Muscle of arm (tissue), 14 donors: ENCODE data around the gene C22orf23. TPM values are rescaled to one million over a fixed set of nuclear protein-coding genes. Genes with fewer than 3 reads are reported as not detected.

ENCODE experiments used
- DNase-seq: peaks from one replicate; pipeline ENCODE4 v3.0.0-alpha.2; 2013
- long read RNA-seq, 11 donors: transcript quantifications; one replicate each; lab custom pipeline, GENCODE V29; 2026
- polyA plus RNA-seq, 12 donors: library from polyadenylated mRNA; unstranded; fragments of 120-200 nt; gene quantifications; one replicate each; pipeline ENCODE4 v1.2.1, GENCODE V29; 2013; ENCODE audit not compliant: insufficient read length in 12 of 12

Gene C22orf23
- polyA plus RNA-seq = 10 to 100 TPM in 1 of 12 donors, 1 to 10 TPM in 9, not detected in 2; 6.0 to 10.7 (median 9.1) TPM
- long read RNA-seq, donor 1, partial matches to known transcripts = 11 of 11 reads
- long read RNA-seq, donor 1, other reads (novel, unspliced or antisense) = 0 of 11 reads
- long read RNA-seq, donor 2, partial matches to known transcripts = 40 of 40 reads
- long read RNA-seq, donor 2, other reads (novel, unspliced or antisense) = 0 of 40 reads
- long read RNA-seq, donor 3, partial matches to known transcripts = 13 of 13 reads
- long read RNA-seq, donor 3, other reads (novel, unspliced or antisense) = 0 of 13 reads
- long read RNA-seq, donor 4 = 0 reads
- long read RNA-seq, donor 5 = 0 reads
- long read RNA-seq, donor 6 = 0 reads
- long read RNA-seq, donor 7 = 0 reads
- long read RNA-seq, donor 8 = 0 reads
- long read RNA-seq, donor 9, partial matches to known transcripts = 45 of 135 reads
- long read RNA-seq, donor 9, other reads (novel, unspliced or antisense) = 90 of 135 reads
- long read RNA-seq, donor 10 = 0 reads
- long read RNA-seq, donor 11 = 0 reads

DNA sequence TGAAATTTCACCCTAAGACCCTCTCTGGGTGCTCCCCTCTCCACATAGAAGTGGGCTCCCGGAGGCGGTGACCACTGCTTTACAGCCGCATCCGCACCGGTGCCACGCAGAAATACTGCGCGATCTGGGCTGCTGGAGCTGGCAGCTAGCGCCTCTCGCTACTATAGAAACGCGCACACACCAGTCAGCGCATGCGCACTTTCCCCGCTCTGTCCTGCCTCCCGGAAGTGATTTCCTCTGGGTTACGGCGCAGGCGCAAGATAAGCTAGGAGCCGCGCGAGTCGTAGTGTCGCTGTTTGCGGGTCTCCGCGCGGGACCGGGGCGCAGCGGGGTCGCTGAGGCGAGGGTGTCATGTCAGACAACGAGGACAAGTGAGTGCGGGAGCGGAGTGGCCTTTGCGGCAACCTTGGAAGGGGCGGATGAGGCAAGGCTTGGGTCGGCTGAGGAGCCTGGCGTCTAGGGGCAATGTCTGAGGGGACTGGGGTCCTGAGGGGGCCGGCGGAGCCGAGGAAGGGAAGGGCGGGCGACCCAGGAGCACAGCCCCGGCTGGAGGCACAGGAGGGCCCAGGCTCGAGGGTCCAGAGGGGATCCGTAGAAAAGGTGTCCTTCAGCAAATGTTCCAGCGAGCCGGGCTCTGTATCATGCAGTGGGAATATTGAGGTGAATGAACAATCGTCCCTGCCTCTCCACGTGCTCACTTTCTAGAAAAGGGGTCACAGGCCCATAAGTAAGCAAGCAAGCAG, at the start of gene C22orf23, which contains the start of gene POLR2F:
Gene C22orf23, minus strand, starts transcription at position 165 of the 743 bp plus-strand sequence. CDS start 452 bp downstream, outside the sequence.
Gene POLR2F, plus strand, starts transcription at position 263 of the 743 bp plus-strand sequence. Its CDS starts 89 bp downstream, at position 352.
- DNase-seq = peak; percentile 97

DNA sequence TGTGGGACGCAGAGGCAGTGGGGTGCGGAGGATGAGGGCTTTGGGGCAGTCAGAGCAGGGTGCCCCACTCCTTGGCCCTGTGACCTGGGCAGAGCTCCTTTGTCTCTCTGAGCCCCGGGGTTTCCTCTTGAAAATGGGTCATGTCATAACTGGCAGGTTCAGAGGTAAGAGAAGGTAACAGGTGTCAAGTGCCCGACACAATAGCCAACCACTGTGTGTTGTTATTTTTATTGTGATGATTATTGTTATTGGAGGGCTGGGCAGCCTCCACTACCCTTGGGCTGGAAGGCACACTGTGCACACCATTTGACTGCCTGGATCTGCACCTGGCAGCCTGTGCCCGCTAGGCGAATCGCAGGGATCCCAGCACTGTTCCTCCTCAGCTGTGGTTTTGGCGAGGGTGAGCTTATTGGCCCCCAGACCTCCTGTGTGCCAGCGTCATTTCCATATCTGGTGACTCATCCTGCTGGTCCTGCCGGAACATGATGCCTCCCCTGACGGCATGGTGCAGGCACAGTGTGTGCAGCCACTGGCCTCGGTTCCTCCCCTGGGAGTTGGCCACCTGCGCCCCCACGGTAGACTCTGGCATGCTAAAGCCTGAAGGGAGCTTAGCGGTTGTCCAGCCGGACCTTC, 46.4 kb upstream of the C22orf23 start:
- DNase-seq = no peak

DNA sequence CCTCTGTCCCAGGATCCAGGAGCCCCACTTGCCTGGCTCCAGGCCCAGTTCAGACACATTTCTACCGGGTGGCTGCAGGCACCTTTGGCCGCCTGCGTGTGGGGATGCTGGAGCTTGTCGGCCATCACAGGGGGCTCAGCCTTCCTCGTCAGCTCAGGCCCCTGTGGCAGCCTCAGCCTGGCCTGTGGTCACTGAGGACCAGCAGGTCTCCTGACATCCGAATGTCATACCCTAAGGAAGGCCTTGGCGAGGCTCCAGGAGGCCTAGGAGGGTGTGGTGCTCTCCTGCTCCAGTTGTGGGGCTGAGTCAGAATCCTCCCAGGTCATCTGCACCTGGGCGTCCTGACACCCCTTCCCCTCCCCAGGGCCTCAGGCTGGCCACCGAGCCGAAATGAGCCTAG, 45.8 kb upstream of the C22orf23 start:
- DNase-seq = no peak

DNA sequence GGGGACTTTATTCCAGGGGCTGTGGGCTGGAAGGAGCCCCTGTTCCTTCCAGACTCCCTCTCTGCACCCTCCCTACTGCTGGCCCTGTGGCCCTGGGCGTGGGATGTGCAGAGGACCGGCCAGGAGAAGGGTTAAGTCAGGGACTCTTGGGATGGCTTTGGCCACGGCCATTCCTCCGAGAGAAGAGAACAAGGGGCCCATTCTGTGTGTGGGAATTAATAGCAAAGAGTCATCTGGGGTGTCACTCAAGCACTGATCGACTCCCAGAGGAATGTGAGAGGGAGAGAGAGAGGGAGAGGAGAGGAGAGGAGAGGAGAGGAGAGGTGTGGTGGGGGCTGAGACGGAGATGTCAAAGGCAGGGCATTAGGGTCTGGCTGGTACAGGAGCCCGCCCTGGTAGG, 45.1 kb upstream of the C22orf23 start:
- DNase-seq = no peak

DNA sequence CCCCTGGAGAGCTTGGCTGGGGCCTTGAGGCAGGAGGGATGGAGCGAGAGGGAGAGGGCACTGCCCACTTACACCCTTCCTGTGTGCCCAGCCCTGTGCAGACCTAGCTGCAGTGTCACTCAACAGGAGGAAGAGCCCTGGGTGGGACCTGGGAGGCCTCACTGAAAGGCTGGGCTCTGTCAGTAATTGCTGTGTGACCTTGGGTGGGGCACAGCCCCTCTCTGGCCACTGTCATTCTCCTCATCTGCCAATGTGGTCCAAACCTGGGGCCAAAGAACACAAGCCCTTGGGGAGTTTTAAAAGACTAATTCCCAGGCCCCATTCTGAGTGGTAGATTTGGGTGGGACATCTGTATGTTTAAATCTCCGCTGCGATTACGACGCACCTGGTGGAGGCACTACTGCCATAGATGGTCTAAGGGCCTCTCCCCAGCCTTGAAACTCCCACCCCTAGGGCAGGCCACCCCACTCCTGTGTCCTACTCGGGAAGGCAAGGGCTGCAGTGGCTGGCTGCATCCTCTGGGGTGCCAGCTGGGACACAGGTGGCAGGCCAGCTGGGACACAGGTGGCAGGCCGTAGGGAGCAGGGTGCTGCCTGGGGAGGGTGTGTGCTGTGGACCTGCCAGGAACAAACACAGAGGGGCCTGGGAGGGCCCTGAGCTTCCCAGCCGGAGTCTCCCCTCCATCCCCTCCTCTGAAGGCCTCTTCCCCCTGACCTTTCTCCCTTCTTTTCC, 43.3 kb upstream of the C22orf23 start:
- DNase-seq = no peak

DNA sequence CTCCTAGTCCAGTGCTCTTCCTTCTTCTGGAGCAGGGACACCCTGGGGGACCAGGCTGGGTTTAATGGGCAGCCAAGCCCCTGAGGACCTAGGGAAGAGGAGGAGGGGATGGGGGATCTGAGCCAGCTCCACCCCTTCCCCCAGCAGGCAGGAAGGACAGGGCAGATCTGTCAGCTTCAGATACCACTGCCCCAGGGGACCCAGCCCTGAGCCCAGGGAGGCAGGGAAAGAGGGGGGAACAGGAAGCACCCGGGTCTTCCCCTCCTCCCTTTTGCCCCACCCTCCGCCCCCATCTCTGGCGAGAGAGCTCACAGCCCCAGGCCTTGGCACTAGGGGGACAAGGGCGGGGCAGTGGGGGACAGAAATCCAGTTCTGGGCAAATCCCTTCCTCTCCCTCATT, 42.7 kb upstream of the C22orf23 start:
- DNase-seq = no peak

DNA sequence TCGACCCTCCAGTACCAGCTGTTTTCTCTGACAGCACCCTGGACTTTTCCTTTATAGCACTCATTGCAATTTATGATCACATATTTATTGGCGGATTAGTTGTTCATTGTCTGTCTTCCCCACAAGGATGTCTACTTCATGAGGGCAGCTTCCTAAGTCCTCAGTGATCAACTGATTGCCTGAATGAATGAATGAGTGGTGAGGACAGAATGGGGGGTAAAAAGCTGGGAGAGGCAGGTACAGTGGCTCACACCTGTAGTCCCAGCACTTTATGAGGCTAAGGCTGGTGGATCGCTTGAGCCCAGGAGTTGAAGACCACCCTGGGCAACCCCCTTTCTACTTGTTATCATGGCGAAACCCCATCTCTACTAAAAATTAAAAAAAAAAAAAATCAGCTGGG, 42.1 kb upstream of the C22orf23 start:
- DNase-seq = no peak

DNA sequence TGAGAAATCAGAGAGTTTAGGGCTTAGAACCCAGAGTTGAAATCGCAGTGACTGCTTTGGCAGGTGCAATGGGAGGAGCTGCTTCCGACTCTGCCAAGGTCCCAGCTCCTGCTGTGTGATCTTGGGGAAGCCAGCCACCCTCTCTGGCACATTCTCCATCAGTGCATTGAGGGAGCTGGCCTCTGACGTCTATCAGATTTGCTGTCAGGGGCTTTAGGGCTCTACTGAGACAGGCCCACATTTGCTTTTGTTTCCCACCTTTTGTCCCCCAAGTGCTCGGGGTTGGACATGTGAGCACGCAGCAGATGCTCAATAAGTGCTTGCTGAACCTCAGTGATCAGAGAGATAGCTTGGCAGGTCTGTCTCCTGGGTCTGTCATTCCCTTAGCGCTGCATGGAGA, 41.6 kb upstream of the C22orf23 start:
- DNase-seq = no peak

DNA sequence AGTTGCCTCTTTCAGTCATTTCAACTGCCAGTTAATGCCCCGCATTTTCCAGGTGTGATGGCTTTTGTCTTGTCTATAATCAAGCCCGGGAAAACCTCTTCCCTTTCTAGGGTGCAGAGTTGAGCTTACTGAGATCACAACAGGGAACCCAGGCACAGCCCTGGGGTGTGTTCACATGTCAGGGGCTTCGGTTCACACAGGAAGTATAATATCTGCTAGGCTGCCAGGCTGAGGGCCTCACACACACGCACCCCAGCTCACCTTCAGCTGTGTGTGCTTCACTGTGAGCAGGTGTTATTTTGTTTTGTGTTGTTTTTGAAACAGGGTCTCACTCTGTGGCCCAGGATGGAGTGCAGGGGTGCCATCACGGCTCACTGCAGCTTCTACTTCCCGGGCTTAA, 40.6 kb upstream of the C22orf23 start:
- DNase-seq = no peak

DNA sequence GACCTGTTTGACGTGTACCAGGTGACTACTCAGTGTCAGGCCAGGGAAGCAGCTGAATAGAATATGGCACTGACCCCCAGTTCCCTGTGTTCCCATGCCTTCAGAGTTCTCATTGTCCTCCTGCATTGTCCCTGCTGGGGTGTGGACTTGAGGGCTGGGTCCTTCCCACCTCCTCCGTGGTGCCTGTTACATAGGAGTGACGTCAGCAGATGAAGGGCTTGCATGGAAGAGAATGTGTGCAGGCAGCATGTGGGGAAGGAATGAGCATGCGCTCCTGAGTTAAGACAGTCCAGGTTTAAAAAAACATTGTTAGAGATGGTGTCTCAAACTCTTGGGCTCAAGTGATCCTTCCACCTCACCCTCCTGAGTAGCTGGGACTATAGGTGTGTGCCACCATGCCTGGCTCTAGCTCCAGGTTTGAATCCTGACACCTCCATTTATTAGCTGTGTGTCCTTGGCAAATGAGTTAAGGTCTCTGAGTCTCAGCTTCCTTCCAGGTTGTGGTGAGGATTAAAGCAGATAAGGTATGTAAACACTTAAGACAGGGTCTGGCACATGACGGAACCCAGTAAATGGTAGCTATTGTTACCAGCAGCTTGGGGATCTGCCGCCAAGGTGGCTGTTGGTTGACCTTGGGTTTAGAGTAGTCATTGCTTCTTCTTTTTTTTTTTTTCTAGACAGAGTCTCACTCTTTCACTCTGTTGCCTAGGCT, 38.5 kb upstream of the C22orf23 start:
- DNase-seq = no peak

DNA sequence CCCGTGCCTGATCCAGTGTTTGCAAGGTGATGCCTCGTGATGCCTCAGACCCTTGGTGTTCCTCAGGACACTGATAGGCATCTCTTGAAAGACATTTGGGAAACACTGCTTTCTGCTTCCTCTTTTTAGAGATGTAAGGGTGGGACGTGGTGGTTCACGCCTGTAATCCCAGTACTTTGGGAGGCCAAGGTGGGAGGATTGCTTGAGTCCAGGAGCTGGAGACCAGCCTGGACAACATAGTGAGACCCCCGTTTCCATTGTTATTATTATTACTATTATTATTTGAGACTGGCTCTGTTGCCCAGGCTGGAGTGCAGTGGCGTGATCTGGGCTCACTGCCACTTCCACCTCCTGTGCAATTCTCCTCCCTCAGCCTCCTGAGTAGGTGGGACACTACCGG, 37.5 kb upstream of the C22orf23 start:
- DNase-seq = no peak

DNA sequence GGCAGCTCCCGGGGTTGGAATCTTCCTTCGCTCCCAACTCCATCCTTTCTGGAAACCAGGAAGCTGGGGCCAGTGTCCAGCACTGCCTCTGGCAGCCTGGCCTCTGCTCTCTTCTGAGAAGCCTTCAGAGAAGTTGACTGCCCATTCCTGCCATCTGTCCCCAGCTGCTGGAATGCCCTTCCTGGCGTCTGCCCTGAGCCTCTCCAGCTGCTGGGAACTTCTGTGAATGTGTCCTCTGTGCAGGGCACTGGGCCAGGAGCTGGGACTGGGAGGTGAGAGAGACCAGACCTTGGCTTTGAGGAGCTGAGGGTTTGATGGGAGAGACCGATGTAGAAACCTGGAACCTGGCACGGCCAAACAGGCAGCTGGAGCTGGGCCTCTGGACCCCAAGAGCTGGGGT, 36.9 kb upstream of the C22orf23 start:
- DNase-seq = peak; percentile 17

DNA sequence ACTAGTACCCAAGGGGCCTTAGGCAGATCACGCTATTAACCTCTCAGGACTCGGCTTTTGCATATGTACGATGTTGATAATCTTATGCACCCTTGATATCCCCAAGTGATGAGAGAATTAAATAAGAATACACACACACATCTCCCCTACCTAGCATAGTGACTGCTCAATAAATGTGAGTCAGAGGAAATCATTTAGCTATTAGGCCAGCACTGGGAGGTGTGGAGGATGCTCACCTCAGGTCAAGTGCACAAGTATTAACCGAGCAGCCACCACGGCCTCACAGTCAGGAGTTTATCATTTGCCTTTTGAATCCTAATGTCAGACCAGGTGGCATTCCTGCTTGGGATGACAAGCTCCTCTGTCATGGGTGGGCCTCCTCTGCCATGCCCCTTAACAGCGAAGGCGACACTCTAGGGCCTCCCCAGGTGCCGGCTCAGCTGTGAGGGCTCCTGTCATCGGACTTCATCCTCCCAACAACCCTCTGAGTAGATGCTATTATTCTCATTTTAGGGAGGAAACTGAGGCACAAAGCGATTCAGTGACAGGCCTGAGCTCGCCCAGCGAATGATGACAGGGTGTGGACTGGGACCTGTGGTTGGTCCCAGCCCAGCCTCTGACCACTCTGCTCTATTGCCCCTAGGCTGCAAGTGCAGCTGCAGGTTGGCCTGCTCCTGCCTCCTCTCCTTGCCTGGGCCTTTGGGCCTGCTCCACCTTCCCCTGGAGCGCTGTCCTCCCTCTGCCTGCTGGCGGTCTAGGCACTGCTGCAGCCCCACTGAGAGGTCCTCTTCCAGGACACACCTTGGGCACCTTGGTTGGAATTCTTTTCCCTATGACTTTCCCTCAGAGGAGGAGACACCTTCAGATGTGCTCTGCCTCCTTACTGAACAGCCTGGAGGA, 36.0 kb upstream of the C22orf23 start:
- DNase-seq = no peak

DNA sequence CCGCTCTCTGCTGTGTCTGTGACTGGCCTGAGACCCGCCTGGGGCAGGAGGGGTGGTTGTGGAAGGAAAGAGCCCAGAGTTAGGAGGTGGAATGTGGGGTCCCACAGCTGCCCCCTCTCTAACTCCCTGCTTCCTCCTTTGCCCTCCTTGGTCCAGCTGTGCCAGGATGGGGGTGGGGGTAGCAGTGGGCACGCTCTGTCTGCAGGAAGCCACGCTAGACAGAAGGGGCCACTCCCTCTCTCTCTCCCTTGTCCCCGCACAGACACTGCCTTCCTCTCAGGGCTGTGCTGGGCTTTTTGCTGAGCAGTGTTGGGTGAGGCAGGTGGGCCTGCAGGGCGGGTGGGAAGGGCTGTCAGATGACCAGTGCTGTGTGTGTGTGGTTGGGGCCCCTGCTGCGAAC, 33.0 kb upstream of the C22orf23 start:
- no peak for DNase-seq

DNA sequence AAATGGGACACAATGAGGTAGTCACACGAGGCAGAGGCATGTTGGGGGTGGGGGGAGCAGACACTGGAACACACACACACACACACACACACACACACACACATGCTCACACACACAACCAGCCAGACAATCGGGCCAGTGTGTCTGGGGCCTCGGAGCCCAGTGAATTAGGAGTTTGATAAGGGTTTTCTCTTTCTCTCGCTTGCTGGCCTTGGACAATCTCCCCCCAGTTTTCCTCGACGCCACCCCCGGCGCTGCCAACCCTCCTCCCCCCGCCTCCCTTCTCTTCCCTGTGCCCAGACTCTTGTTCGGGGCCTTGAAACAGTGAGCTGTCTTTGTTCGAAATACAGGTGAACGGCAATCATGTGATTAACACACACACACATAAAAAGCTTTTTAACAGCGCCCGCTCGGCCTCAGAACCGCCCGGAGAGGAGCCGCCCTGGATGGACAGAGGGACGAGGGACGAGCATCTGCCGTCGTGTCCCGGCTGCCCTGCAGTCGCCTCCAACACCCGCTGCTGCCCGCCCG, 32.4 kb upstream of the C22orf23 start:
- DNase-seq = no peak

DNA sequence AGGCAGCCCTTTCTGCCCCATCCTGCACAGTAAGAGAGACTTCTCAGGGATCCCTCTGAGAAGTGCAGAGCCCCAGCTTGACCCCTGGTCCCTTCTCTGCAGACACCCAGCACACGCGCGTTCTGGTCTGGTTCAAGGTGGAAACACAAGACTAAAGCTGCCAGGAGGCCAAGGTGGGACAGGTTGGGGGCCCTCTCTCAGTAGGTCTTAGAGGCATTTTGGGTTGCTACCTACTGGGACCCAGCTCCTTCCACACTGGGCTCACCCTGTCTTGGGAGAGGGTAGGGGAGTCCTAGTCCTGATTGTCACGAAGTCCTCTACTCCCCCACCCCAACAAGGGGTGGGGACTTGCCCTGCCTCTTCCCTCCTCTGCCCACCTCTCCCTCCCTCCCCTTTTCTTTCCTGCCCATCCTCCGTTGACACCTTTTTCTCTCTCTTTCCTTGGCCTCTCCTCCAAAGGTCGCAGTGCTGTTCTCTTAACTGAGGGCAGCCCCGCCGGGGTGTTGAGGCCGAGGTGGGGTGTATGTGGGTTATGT, 31.7 kb upstream of the C22orf23 start:
- no peak for DNase-seq

DNA sequence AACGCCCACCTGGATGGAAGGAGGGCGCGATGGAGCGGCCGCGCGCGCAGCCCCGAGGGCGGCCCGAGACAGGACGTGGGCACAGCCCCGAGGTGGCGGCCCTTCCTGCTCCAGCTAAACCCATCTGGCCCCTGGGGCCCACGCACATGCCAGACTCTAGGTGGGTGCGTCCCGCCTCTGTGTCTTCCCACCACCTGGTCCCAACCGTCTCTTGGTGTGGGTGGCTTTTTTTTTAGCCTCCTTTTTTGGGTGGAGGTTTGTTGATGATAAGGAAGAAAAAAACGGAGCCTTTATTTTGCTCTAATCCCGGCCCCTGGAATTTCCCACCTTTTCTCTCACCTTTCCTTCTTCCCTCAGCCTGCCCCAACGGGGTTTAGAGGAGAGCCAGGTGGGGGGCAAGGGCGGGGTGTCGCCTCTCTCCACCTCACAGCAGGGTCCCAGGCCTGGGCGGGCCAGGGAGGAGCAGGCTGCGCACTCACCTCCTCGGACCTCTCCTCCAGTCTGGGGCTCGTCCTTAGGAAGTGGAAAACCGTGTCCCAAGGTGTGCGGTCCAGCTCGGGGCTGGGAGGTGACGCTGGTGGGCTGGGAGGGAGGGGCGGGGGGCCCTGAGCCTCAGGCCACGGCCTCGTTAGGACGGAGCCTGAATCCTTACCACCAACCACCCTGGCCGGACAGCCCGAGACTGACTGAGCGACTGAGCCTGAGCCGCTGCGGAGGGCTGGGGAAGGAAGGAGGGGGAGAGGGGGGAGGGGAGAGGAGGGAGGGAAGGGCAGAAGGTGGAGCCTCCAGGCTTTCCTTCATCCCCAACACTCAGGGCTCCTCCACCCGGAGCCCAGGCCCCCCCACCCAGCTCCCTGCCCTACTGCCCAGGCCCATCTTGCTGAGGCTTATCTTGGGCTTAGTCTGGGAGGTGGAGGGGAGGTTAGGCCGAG, 30.7 kb upstream of the C22orf23 start, which contains the start of gene SOX10:
Gene SOX10, minus strand, starts transcription at position 696 of the 932 bp plus-strand sequence. CDS start 771 bp downstream, outside the sequence.
- DNase-seq = no peak
